Muscle of arm (tissue), 12 donors: Measurements from ENCODE around the gene ZMYND8. TPM values are rescaled to one million over a fixed set of nuclear protein-coding genes. Genes with fewer than 3 reads are reported as not detected.
A peak's percentile ranks its signal among the peaks of the same experiment; 100 is the strongest.
"Not testable (repeated sequence)": the region's sequence is repeated elsewhere in the genome, so short reads cannot be mapped to it uniquely, and the experiment has no call there.

Experiments used
- DNase-seq: peaks from one replicate; pipeline ENCODE4 v3.0.0-alpha.2; 2013
- polyA plus RNA-seq, 12 donors: library from polyadenylated mRNA; unstranded; fragments of 120-200 nt; gene quantifications; one replicate each; pipeline ENCODE4 v1.2.1, GENCODE V29; 2013; ENCODE audit not compliant: insufficient read length in 12 of 12

Gene ZMYND8
- polyA plus RNA-seq, 12 donors = 14.7 to 83.9 (median 17.1) TPM

DNA sequence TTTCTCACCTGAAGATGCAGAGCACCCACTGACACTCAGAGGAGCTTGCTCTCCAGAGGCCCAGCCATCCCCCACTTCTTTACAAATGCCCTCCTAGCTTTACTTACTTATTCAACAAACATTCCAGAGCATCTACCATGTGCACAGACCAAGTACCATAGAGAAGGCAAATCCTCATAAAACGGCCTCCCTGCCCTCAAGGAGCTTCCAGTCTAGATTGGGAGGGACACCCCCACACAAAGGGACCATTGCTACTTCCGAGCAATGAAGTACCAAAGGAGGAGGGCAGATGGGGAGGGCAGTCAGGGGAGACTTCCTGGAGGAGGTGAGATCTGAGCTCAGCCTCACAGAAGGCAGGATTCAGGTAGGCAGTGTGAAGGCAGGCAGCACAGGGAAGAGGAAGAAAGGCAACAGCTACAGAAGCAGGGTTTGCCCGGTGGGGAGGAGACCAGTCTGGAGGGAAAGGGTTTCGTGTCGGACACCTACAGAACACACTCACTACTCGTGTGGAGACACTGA lies 108.0 kb downstream of the ZMYND8 start:
- no peak for DNase-seq

DNA sequence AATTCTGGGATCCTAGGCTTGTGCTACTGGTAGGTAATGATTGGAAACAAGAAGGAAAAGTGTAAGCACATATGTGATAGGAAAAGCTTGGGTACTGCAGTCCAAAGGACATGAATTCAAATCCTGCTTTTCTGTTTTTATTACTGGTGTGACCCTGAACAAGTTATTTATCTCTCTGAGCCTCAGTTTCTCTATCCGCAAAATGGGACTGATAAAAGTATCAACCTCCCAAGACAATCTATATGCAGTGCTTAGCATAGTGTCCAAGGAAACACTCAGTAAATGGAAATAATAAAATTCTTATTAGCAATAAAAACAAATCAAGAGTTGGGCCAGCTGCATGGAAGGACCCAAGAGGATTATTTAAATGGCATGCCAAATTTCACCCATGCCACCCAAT lies 108.5 kb downstream of the ZMYND8 start:
- DNase-seq = no peak

DNA sequence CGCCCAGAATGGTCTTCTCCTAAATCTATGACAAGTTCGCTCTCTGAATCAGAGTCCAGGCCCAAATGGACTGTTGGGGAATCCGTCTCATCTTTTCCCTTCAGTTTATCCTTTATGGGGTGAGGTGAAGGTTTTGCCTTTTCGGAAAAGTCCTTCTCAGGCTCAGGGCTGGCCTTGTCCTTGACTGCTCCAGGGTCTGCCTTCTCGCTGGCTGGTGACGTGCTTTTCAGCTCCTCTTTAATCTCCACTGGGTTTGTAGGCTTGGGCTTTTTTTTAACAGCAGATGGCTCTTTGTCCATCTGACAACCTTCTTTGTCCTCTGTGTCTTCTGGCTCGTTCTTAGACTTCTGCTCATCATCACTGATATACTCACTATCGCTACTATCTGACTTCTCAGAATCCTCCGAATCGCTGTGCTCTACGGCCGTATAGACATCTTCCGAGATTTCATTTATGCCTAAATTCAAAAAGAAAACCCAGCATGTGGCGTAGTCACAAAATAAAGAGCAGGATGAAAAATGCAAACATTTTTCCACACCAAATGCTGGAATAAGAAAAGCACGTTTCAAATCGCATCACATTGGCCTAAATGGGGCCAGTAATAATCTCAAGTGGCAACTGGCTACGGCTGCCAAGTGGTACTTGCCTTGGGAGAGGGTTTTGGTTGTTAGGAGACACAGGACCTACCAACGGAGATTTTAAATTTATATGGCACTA lies 110.3 kb downstream of the ZMYND8 start:
- no peak for DNase-seq

DNA sequence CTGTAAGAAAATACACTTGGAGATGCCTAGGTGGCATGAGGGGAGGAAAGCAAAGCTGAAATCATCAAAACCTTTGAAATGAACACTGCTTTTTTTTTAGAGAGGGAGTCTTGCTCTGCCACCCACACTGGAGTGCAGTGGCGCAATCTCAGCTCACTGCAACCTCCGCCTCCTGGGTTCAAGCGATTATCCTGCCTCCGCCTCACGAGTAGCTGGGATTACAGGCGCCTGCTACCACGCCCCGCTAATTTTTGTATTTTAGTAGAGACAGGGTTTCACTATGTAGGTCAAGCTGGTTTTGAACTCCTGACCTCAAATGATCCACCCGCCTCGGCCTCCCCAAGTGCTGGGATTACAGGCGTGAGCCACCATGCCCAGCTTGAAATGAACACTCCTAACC lies 111.3 kb downstream of the ZMYND8 start:
- DNase-seq = not testable (repeated sequence)

DNA sequence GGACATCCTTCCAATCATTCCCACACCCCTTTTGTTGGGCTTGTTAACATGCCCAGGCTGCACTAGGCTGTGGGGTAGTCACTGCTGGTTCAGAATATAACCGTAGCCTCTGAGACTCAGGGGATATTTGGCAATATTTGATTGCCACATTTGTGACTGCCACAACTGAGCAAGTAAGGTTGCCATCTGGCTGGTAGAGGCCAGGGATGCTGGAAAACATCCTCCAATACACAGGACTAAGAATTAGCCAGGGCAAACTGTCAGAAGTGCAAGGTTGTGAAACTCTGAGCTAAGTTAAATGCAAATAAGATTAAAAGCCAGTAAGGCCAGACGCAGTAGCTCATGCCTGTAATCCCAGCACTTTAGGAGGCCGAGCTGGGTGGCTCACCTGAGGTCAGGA lies 112.0 kb downstream of the ZMYND8 start:
- DNase-seq = no peak

DNA sequence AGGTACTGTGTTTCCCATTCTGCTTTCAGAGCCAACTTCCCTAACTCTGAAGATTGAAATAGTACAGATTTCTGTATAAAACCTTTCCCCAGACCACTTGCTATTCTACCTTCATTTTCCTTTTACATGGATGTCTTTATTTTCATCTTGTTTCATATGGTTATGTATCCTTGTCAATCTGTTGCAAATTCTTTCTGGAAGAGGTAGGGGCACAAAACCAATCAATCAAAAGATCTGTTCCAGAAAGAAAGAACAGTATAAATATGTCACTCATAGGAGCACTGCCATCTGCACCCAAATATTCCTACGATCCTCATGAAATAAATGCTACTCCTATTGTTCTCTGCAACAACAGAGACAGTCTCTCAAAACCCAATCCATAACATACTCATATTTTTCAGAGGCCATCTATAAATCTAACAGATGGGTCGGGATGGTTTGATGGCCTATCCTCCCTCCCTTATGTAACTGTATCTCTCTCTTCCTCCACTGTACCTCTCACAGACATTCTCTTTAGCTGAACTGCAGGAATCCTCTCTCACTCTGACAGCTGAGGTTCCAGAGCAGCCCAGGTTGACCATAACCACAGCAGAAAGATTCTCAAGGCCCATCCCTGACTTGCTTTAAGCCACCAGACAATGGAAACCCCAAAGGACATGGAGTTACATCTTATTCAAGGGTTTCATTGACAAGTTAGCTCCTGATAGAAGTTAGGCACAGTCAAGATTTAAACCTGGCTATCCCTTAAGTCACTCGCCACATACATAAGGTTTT lies 112.8 kb downstream of the ZMYND8 start:
- DNase-seq = no peak

DNA sequence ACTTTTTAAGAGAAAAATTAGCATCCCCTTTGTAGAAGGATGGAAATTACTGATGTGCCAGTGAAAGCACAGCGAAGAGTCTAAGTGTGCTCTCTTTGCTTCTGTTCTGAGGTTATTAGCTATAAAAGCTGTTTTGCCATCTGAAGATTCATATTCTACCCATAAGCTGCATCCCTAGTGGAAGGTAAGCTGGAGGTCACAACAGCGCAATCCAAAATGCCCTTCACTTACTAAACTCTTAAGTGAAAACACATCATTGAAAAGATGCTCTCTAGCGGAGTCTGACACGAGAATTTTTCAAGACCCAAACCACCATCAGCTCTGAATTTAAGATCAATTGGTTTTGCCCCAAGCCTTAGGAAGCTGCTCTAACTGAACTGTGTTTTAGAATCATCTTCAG lies 113.5 kb downstream of the ZMYND8 start:
- no peak for DNase-seq

DNA sequence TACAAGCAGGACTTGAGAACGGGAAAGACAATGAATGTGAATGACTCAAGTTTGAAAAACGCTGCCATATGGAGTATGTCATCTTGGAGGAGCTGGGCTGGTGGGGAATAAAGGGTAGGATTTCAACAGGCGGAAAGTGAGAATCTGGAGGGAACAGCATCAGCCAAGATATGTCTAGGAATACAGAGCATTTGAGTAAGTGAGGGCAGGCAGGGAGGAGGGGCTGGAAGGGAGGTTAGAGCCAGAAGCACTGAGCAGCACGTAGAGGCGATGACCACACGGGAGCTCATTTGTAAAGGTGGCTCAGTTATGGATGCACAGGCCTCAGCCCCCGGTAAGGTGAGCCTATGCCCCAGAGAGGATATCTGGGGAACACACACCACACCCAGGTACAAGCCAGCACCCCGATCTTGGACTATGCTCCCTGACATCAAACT lies 115.1 kb downstream of the ZMYND8 start:
- peak; percentile 70 for DNase-seq

DNA sequence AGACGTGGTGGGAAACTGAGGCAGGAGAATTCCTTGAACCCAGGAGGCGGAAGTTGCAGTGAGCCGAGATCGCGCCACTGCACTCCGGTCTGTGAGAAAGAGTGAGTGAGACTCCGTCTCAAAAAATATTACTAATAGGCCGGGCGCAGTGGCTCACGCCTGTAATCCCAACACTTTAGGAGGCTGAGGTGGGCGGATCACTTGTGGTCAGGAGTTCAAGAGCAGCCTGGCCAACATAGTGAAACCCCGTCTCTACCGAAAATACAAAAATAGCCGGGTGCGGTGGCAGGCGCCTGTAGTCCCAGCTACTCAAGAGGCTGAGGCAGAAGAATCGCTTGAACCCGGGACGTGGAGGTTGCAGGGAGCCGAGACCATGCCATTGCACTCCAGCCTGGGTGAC lies 116.4 kb downstream of the ZMYND8 start:
- DNase-seq = not testable (repeated sequence)

DNA sequence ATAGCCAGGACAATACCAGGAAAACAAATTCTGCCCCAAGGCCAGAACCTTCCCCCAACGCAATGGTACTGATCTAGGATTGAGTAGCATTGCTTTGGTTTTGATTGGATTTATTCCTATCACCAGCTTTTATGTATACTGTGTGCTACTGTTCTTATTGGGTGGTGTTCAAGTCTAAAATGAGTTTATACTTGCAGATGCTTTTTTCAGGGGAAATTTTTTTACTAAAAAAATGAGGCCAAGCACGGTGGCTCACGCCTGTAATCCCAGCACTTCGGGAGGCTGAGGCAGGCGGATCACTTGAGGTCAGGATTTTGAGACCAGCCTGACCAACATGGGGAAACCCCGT lies 116.8 kb downstream of the ZMYND8 start:
- DNase-seq = no peak

DNA sequence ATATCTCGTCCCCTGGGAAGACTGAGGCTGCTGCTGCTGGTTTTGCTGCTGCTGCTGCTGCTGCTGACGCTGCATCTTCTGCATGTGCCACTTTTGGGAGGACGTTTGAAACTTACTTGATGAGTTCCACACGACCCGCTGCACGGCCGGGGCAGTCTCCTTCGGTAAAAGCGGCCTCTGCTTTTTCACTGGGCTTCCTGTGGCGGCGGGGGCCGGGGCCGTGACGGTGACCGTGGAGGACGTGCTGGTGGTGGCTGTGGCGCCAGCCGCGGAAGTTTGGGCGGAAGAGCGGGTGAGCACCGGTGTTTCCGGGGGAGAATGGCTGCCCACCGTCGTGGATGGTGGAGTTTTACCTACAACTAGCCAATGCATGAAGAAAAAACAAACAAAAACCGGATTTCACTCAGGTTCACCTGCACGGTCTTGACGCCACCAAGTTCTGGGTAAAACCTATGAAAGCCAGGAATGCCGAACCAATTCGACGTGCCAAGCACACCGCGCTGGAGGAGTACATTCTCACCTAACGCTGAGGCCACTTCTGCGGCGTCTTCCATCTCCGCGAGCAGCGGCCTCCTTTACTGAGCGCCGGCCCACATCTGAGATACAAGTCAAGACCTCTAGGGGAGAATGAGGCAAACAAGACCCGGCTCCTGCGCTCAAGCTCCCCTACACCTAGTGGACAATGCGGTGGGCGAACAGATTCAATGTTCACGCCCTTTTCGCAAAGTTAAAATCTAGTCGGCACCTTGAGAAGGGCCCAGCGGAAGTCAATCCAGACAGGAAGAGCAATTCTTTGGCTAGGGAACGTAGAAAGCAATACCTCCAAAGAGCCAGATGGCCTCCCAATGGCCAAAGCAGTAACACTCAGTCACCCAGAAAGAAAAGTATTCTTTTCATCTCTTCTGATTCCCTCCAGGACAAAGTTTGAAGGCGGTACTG lies 117.5 kb downstream of the ZMYND8 start:
- DNase-seq = no peak

DNA sequence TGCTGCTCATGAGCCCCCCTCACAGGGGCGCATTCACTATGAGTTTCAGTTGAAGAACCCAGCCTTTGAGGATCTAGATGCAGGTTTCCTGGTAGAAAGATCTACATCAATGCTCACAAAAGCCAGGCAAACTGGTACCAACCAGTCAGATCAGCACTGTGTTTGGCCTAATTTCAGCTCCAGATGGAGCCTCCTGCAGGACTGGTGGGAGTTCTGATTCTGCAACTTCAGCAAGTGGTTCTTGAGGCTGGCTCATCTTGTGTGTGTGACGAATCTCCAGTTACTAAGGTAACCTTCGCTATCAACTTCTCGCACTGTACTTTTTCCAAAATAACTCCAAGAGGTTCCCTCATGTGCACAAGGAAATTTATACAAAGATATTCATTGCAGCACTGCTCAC lies 118.8 kb downstream of the ZMYND8 start:
- DNase-seq = no peak

DNA sequence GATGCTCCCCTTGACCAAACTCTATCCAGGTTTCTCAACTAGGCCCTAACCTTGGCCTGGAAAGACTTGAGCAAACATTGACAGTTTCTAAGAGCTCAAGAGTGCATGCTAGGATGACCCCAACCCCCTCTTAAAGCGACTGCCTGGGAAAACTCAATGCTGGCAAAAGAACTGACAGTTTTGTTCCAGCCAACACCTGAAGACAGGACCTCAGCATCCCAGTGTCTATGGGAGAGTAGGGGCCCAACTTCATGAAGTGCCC lies 119.9 kb downstream of the ZMYND8 start:
- no peak for DNase-seq

DNA sequence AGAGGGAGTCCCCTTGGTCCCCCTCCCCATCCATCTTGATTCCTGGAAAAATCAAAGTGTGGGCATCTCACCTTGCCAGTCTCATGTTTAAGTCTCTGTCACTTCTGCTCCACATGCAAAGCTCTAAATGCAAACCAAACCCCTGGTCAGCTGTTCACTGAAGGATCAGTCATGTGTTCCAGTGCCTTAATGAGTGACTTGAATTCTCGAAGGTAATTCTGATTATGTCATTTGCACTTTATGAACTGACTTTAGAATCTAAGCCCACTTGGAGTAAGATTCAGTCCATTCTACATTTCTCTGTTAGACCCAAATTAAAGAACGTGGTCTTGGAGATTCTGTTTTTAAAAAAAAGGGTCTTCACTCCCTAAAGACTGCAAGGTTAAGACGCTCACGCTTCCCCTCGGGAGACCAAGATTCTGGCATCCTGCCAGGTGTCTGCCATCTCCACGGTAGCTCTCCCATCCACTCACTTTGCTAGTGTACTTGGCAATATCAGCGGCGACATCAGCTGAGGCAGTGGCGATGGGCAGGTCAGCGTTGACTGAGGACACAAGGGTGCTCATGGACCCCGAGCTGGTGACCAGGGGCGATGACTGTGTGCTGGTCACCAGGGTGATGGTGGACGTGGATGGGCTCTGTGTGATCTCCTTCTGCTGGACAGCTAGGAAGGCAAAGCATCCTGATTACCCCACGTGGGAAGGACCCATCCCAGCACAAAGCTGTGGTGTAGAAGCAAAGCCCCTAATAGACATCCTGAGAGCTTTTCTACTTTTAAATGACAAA lies 120.5 kb downstream of the ZMYND8 start:
- DNase-seq = no peak

DNA sequence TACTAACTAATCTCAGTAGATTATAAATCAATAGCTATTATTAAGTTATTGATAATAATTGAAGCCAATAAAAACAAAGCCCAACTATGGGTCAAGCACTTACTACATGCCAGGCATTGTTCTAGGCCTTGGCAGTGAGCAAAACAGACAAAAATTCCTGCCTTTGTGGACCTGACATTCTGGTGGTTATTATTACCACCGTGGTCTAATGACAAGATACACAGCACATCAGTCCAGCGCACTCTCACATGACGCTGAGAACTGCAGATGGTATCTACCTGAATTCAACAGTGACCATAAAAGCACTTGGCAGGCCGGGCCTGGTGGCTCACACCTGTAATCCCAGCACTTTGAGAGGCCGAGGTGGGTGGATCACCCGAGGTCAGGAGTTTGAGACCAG lies 121.4 kb downstream of the ZMYND8 start:
- DNase-seq = no peak

DNA sequence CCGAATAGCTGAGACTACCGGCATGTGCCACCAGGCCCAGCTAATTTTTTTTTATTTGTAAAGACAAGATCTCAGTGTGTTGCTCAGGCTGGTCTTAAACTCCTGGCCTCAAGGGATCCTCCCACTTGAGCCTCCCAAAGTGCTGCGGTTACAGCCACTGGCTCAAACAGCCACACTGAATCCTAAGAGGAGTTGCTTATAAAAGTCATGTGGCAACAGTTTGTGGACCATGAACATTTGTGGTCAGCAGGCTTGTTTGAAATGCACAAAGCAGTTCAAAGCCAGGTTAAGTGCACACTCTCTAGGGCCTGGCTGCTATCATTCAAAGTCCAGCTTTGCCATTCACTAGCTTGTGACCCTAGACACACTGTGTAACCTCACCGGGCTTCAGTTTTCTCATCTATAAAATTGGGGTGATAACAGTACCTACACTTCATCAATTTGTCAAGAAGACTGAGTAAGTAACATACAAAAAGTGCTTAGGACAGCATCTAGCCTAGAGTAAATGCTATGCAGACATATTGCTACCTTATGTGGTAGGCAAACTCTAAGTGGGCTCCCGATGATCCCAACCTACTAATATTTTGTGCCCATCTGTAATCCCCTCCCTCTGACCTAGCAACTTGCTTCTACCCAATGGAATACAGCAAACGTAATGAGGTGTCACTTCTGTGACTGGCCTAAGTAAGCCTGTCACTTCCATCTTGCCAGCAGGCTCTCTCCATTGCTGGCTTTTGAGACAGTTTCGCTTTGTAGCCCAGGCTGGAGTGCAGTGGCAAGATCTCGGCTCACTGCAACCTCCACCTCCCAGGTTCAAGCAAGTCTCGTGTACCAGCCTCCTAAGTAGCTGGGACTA lies 122.9 kb downstream of the ZMYND8 start:
- no peak for DNase-seq

DNA sequence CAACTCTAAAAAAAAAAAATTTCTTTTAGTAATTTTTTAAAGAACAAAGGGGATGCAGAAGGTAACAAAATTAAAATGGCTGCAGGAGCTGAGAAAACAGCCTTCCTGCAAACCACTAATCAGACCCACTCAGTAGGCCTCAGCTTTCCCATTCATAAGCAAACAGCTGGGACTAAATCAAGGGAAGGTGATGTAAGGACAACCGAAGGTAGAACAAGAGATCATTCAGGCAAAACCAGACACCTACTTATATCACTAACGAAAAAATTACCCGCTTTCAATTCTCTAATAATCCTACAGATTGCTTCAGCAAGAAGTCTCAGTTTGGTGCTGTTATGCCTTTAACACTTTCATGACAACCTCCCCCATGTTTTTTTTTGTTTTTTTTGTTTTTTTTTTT lies 124.0 kb downstream of the ZMYND8 start:
- no peak for DNase-seq

DNA sequence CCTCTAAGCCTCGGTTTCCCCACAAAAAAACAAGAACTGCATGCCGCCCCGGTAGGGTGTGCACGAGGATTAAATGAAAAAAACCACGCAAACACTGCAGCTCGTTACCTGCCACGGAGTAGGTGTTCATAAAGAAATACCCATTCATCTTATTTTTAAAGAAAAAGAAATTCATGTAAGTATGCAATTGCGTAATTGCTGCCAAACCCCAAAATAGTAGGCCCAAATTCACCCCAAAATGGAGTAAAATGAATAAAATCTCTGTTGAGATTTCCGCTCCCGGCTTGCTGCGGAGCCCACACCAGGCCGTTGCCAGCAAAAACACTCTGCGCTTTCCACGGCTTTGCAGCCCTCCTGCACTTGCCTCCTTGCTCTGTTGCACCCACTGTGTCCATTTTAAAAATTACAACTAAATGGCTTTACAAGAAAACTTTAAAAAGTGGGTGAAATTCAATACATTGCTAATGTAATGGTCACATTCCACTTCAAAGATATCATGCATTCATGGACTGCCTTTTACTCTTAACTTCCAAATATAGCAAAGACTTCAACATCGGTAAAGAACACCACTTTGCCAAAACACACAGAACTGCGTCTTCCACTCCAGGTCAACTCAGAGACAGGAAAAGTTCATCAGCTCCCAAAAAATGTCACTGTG lies 125.0 kb downstream of the ZMYND8 start:
- no peak for DNase-seq

DNA sequence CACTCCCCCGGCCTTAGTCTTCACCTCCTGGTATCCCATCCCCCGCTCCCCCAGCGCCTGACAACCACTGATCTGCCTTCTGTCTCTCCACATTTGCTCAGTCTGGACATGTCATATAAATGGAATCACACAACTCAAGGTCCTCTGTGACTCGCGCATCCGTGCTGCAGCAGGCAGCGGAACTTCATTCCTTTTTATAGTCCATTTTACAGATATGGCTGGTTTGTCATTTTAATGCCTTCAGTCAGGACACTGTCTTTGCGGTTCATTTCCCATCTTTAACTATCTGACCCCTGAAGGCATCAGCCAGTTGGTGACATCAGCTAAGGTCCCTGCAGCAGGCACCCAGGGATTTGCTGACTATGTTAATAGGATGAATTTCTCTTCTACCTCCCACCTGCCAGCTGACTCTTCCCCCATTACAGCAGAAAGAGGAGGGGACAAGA lies 125.7 kb downstream of the ZMYND8 start:
- DNase-seq = no peak

DNA sequence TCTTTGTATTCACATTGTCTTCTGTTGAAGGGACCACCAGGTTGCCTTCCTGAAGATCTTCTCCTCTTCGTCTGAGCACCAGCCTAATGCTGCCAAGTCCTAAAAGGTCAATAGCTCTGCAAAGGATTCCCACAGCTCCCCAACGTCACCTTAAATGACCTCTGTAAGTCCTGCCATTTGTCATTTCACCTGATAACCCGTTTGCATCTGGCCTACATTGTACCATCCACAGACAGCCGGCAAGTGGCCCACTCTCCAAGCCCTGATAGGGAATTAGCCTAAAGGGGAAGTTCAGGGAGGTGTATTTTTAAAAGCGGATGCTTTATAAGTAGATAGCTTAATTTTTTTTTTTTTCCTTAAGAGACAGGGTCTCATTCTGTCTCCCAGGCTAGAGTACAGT lies 127.8 kb downstream of the ZMYND8 start:
- no peak for DNase-seq
